Stimulated activated effector memory CD8-positive, alpha-beta T cell treated with anti-CD3 and anti-CD28 coated beads, Interleukin-12 subunit alpha, Interleukin-12 subunit beta, amount 100 ng/mL, for 72 hours (primary cell): ENCODE data around the gene CABYR.

ENCODE experiments used
- ATAC-seq: fragments of 150-1000 bp; cut with Tn5 transposase; 2 replicates; pipeline ENCODE4 v1.10.0; 2021
- DNase-seq, 2 donors: peaks; one replicate each; pipeline ENCODE4 v3.0.0; 2021 to 2022; ENCODE audit warnings: low spot score in 2 of 2
- H3K27ac Mint-ChIP-seq: one replicate; pipeline ENCODE4 v1.8.0; 2022; ENCODE audit warnings: mild to moderate bottlenecking, mixed read lengths
- H3K36me3 Mint-ChIP-seq: one replicate; pipeline ENCODE4 v1.8.0; 2022; ENCODE audit warnings: mild to moderate bottlenecking, mixed read lengths
- H3K4me1 Mint-ChIP-seq: one replicate; pipeline ENCODE4 v1.8.0; 2022; ENCODE audit warnings: mixed read lengths
- H3K4me3 Mint-ChIP-seq: one replicate; pipeline ENCODE4 v1.8.0; 2022; ENCODE audit warnings: mild to moderate bottlenecking, mixed read lengths
- H3K9me3 Mint-ChIP-seq: one replicate; pipeline ENCODE4 v1.8.0; 2022; ENCODE audit warnings: mixed read lengths

CABYR gene

GRCh38 chr18:24195296-24196053, 56.6 kb downstream of the CABYR start:
- no peaks in the 10 kb centered on the region for H3K36me3 Mint-ChIP-seq
- DNase-seq (no peak), ATAC-seq (no peak)
- H3K27ac Mint-ChIP-seq, result no peak overlapping the region
- H3K4me3 Mint-ChIP-seq, result no peak overlapping the region
- no peaks in the 10 kb centered on the region for H3K9me3 Mint-ChIP-seq
- H3K4me1 Mint-ChIP-seq, result no peaks in the 10 kb centered on the region

DNA sequence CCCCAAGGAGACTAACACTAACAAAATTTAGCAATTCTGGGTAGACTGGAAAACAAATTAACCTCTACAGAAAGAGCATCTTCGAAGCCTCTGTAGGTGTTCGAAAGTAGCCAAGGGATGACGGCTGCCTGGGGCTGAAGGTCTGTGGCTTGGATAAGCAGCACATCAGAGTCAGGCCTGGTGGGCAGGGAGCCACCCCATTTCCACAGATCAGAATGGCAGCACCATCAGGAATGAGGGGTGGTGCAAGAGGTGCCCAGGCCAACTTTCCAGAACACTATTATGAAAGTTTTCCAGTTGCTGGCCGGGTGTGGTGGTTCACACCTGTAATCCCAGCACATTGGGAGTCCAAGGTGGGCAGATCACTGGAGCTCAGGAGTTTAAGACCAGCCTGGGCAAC, 57.9 kb downstream of the CABYR start:
- Mint-ChIP-seq H3K27ac (no peak overlapping the region), H3K9me3 (no peaks in the 10 kb centered on the region), H3K36me3 (no peaks in the 10 kb centered on the region), H3K4me3 (no peak overlapping the region), H3K4me1 (no peaks in the 10 kb centered on the region)
- DNase-seq (no peak), ATAC-seq (no peak)

- Mint-ChIP-seq H3K4me1 (no peaks in the 10 kb centered on the region), H3K9me3 (no peaks in the 10 kb centered on the region), H3K36me3 (no peaks in the 10 kb centered on the region), H3K27ac (no peak overlapping the region), H3K4me3 (no peak overlapping the region)
- DNase-seq (no peak), ATAC-seq (no peak)
These were observed 58.5 kb downstream of the CABYR start for GRCh38 chr18:24197412-24197811.

DNA sequence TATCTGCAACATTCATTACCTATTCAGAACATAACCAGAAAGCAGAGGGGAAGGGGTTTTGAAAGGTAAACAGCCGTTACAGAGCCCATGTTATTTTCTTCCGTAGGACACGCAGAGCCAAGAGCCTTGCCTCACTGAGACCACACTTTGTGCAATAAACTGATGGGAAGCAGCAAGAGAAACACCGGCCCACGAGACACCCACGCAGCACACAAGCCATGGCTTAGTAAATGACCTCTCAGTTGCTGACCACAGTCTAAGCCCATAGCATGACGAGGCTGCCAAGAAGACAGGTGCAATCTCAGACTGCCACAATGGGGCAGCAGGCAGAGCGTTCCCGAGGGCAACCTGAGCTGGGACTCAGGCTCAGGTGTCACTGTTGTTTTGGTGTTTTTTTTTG, 59.6 kb downstream of the CABYR start:
- Mint-ChIP-seq H3K4me3 (no peak overlapping the region), H3K36me3 (no peaks in the 10 kb centered on the region), H3K9me3 (no peaks in the 10 kb centered on the region), H3K4me1 (no peaks in the 10 kb centered on the region), H3K27ac (no peak overlapping the region)
- DNase-seq (no peak), ATAC-seq (no peak)

DNA sequence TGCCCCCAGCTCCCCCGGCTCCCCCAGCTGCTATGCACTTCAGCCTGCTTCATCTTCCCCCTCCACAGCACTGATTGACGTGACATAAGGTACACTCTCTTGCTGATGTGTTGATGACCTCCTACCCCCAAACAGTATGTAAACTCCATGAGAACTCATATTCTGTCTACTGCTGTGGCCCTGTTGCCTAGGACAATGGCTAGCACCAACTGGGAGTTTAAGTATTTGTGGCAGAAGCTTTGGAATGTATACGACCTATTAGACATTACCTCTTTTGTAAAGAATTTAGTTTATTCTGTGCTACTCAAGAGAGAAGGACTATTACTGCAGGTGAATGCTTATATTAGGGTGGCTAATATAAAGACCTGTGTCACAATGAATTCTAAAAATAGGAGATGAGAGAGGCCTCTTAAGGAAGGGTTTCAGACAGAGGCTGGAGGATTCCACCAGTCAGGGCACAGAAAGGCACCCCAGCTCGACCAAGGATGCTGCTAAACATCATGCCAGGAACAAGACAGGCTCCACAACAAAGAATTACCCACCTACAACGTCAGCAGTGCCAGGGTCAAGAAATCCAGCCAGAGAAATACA, 60.6 kb downstream of the CABYR start:
- no peak for DNase-seq
- H3K36me3 Mint-ChIP-seq, result no peaks in the 10 kb centered on the region
- no peak overlapping the region for H3K4me3 Mint-ChIP-seq
- H3K4me1 Mint-ChIP-seq, result no peaks in the 10 kb centered on the region
- no peak overlapping the region for H3K27ac Mint-ChIP-seq
- no peaks in the 10 kb centered on the region for H3K9me3 Mint-ChIP-seq
- no peak for ATAC-seq

- no peaks in the 10 kb centered on the region for H3K36me3 Mint-ChIP-seq
- H3K9me3 Mint-ChIP-seq, result no peaks in the 10 kb centered on the region
These were observed 61.8 kb downstream of the CABYR start for GRCh38 chr18:24200494-24201290.

DNA sequence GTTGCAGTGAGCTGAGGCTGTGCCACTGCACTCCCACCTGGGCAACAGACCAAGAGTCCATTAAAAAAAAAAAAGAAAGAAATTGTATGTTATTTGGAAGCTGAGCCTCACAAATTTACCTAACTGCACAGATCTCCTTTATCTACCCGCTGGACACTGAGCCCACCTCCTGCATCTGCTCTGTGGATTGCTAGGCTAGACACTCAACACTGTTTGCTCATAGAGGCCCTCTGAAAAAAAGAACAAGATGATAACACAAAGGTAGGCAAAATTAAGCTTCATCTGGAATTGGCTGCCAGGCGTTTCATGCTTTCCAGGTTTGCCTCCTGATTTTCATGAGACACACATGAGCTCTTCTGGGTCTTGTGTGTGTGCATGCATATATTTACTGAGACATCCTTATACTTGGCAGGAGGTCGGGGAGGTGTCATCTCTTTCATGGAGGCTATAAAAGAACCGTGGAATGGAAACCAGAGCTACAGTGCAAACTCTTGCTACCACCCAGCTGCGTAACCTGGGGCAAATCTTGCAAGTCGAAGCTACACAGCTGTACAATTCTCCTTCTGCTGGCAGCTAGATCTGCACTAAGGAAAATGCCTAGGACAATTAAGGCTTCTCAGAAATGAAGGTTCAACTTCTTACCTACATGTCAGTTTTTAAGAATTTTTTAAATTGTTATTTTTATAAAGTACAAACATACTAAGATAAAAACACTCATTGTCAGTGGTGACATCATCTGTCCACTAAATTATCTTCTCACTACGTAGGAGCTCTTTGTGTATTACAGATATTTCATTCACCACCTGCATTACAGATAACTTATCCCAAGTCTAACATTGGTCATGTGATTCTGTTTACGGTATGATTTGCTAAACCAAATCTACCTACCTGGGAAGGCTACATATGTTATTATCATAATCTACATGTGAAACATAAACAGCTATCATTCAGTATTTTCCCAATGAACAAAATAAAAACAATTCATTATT, 63.1 kb downstream of the CABYR start:
- no peak for ATAC-seq
- Mint-ChIP-seq H3K9me3 (no peaks in the 10 kb centered on the region), H3K36me3 (no peaks in the 10 kb centered on the region), H3K4me3 (no peak overlapping the region), H3K27ac (no peak overlapping the region), H3K4me1 (no peaks in the 10 kb centered on the region)
- DNase-seq, result no peak

More at GRCh38 chr18:24200494-24201290, 61.8 kb downstream of the CABYR start:
- Mint-ChIP-seq H3K27ac (no peak overlapping the region), H3K4me3 (no peak overlapping the region), H3K4me1 (no peaks in the 10 kb centered on the region)
- ATAC-seq (no peak), DNase-seq (no peak)

DNA sequence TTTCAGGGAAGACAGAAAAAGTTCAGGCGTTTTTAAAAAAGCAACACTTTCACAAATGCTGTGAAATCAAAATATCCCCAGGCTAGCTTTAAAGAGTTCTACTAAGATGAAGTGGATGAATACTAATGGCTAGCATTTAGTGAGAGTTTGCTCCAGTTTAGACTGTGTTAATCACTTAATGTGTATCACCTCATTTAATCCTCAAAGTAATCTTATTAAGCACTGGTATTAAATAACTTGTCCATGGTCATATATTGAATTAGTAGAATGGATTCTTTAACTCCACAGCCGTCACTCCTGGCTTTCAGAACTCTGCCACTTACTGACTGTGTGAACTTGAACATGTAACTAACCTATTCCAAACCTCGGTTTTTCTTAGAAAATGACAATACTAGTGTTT, 66.0 kb downstream of the CABYR start:
- Mint-ChIP-seq H3K9me3 (no peaks in the 10 kb centered on the region), H3K4me1 (no peaks in the 10 kb centered on the region), H3K4me3 (no peak overlapping the region), H3K36me3 (no peaks in the 10 kb centered on the region), H3K27ac (no peak overlapping the region)
- no peak for ATAC-seq
- no peak for DNase-seq

DNA sequence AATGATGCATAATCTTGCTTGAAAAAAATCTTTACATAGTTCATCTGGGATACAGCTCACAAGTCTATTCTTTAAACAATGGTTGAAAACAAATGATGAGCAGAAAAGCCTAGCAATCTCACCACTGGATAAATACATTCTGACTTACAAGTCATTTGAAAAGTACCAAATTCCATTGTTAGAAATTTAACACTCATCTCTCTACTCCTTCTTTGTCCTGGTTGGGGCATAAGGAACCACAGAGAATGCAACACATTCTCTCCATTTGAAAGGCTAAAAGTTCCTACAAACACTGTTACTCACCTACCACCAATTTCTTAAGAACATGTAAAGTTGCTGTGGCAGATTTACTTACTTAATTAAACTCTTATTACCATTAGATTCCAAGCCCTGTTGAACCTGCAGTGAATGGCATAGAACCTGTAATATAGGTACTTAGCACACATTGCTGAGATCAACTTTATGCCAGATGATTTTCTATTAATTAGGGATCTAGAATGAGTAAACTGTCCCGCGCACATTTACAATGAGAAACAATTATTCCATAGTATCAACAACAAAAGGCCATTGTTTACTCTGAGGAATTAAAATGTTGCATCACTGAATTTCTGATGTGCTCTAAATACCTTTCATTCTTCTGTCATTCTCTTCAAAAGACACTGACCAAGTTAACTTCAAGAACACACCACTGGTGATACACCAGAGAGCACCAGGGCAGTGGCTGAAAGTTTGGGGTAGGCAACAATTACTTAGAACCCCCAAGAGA, 69.6 kb downstream of the CABYR start:
- DNase-seq, result no peak
- no peak overlapping the region for H3K4me3 Mint-ChIP-seq
- peak; percentile 64 for ATAC-seq
- no peaks in the 10 kb centered on the region for H3K4me1 Mint-ChIP-seq
- no peak overlapping the region for H3K27ac Mint-ChIP-seq
- no peaks in the 10 kb centered on the region for H3K36me3 Mint-ChIP-seq
- H3K9me3 Mint-ChIP-seq, result no peaks in the 10 kb centered on the region

DNA sequence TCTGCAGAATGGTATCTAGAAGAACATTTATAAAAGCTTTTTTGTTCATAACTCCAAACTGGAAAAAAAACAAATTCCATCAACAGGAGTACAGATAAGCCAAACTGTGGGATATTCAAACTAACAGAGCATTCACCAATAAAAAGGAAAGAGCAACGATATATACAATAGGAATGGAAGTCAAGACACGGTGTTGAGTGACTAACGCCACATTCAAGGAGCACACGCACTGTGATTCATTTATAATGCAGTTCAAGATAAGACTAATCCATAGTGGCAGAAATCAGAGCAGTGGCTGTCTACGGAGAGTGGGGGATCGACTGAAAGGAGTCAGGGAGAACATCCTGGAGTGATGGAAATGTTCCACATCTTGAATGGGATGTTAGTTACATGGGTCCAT, 70.7 kb downstream of the CABYR start:
- H3K9me3 Mint-ChIP-seq, result no peaks in the 10 kb centered on the region
- H3K36me3 Mint-ChIP-seq, result no peaks in the 10 kb centered on the region
- H3K4me1 Mint-ChIP-seq, result no peaks in the 10 kb centered on the region
- no peak for ATAC-seq
- H3K4me3 Mint-ChIP-seq, result no peak overlapping the region
- no peak for DNase-seq
- H3K27ac Mint-ChIP-seq, result no peak overlapping the region
